K562 (cell line): ENCODE results near the gene RFNG.

ENCODE experiments used
- GABPA ChIP-seq: fragments of 200-800 bp; sonication (Bioruptor generic); conservative IDR thresholded peaks from 2 replicates; pipeline ENCODE4 v1.6.1; 2016; ENCODE audit warnings: low read depth, missing genetic modification characterization, missing compliant biosample characterization
- GABPB2 ChIP-seq: fragments of 250-450 bp; sonication (Bioruptor Pico); conservative IDR thresholded peaks from 2 replicates; pipeline ENCODE4 v1.5.1; 2021; ENCODE audit warnings: mild to moderate bottlenecking
- MAZ ChIP-seq, 2 experiments: fragments of 450-650 bp in 1 of 2; sonication (generic) in 1 of 2; formaldehyde crosslinking; IDR thresholded peaks in 1 of 2; conservative IDR thresholded peaks in 1 of 2; 2 replicates each; pipeline versions ENCODE4 v1.4.0 to v1.5.0; 2020; ENCODE audit warnings: mild to moderate bottlenecking in 1 of 2, missing genetic modification reagents in 1 of 2
- POU5F1 ChIP-seq: fragments of 150-350 bp; IDR thresholded peaks from 2 replicates; pipeline ENCODE4 v1.6.1; 2014; ENCODE audit warnings: borderline replicate concordance, low read length, low read depth, mild to moderate bottlenecking; ENCODE audit not compliant: partially characterized antibody
- RAD21 ChIP-seq, 2 experiments: fragments of 250-450 bp in 1 of 2; fragments of 450-650 bp in 1 of 2; sonication (Bioruptor Pico) in 1 of 2; formaldehyde crosslinking in 1 of 2; IDR thresholded peaks in 1 of 2; conservative IDR thresholded peaks in 1 of 2; 2 replicates each; pipeline versions ENCODE4 v1.4.0 to v1.8.0; 2020 to 2022; ENCODE audit warnings: mild to moderate bottlenecking in 2 of 2, moderate library complexity in 1 of 2
- SIN3A ChIP-seq, 2 experiments: fragments of 150-350 bp in 1 of 2; IDR thresholded peaks; 2 replicates each; pipeline ENCODE4 v1.6.1; 2011 to 2016; ENCODE audit warnings: borderline replicate concordance in 2 of 2, low read depth in 2 of 2, low read length in 2 of 2, mild to moderate bottlenecking in 2 of 2, moderate library complexity in 2 of 2; ENCODE audit not compliant: control insufficient read depth in 1 of 2
- SMAD3 ChIP-seq: fragments of 450-650 bp; formaldehyde crosslinking; conservative IDR thresholded peaks from 2 replicates; pipeline ENCODE4 v1.4.0; 2020; ENCODE audit warnings: mild to moderate bottlenecking
- SMC3 ChIP-seq: conservative IDR thresholded peaks from 2 replicates; pipeline ENCODE4 v1.6.1; 2011; ENCODE audit warnings: low read depth, low read length, improper control_type of control experiment; ENCODE audit not compliant: insufficient read depth
- TAF1 ChIP-seq: IDR thresholded peaks from 2 replicates; pipeline ENCODE4 v1.6.1; 2011; ENCODE audit warnings: mild to moderate bottlenecking, low read length, moderate library complexity; ENCODE audit not compliant: insufficient read depth, control insufficient read depth, severe bottlenecking; ENCODE audit errors: extremely low read depth
- ZSCAN29 ChIP-seq: fragments of 450-650 bp; IDR thresholded peaks from 2 replicates; pipeline ENCODE4 v1.6.1; 2017
- TF ChIP-seq, protein P1 (sequence below), 3 experiments: IDR thresholded peaks in 2 of 3; conservative IDR thresholded peaks in 1 of 3; 2 replicates each; pipeline ENCODE4 v1.5.1; 2011 to 2012; ENCODE audit warnings: low read length in 3 of 3, mild to moderate bottlenecking in 3 of 3, control low read depth in 2 of 3, improper control_type of control experiment in 1 of 3, inconsistent platforms in 1 of 3, low read depth in 1 of 3, mixed read lengths in 1 of 3, moderate library complexity in 1 of 3; ENCODE audit not compliant: insufficient read depth in 2 of 3
- TF ChIP-seq, protein P2 (sequence below): IDR thresholded peaks from 2 replicates; pipeline ENCODE4 v1.6.1; 2014; ENCODE audit warnings: antibody characterized with exemption
- TF ChIP-seq, protein P3 (sequence below): sonication (generic); formaldehyde crosslinking; IDR thresholded peaks from 2 replicates; pipeline ENCODE4 v1.9.0; 2022; ENCODE audit warnings: mild to moderate bottlenecking, missing genetic modification reagents
- TF ChIP-seq, protein P4 (sequence below), 2 experiments: fragments of 450-650 bp in 1 of 2; IDR thresholded peaks; 2 replicates each; pipeline ENCODE4 v1.6.1; 2011 to 2017; ENCODE audit warnings: low read depth in 2 of 2, antibody characterized with exemption in 1 of 2, borderline replicate concordance in 1 of 2, low read length in 1 of 2, mild to moderate bottlenecking in 1 of 2, mixed read lengths in 1 of 2; ENCODE audit not compliant: control insufficient read depth in 1 of 2

DNA sequence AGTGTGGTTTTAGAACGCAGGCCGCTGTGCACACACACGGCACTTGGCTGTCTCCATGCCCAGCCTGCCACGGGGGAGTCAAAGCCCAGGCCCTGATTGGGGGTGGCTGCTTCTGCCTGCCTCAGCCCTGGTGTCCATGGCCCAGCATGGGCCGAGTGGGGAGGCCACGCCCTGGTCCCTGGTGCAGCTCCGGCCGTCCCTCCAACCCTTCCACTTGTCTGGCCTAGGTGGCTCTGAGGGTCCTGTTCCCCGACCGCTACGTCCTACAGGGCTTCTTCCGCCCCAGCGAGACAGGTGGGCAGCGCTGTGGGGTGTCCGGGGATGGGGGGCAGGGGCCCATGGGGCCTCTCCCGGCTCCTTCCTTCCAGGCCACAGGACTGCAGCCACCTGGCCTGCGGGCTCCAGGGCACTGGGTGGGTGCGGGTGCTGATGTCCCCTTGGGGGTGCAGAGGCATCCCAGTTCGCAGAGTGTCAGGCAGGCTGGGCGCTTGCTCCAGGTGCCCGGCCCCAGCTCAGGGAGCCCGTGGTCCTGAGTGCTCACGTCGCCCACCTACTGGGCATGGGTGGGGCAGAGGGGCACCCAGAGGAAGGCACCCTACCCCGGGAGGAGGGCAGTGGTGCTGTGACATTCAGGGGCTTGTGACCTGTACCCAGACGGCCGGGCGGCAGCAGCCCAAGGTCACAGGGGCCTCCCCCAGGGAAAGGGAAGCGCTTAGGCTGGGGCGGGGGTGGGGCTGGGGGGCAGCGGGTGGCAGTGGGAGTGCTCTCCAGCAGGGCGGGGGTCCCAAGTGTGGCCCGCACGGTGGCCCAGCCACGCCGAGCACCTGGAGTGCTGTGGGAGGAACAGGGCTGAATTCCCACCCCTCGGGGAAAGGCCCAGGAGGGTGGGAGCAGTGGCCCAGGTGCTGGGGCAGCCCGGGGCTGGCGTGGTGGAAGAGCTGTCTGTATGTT is 40.8 kb downstream of the RFNG start:
- TF ChIP-seq RAD21 (CRISPR knock-in tag; conservative IDR thresholded peaks at IDR 0.05 in 1 of 2, IDR thresholded peaks at IDR 0.05 in 1 of 2), result no peak
- TF ChIP-seq, protein P1, sequence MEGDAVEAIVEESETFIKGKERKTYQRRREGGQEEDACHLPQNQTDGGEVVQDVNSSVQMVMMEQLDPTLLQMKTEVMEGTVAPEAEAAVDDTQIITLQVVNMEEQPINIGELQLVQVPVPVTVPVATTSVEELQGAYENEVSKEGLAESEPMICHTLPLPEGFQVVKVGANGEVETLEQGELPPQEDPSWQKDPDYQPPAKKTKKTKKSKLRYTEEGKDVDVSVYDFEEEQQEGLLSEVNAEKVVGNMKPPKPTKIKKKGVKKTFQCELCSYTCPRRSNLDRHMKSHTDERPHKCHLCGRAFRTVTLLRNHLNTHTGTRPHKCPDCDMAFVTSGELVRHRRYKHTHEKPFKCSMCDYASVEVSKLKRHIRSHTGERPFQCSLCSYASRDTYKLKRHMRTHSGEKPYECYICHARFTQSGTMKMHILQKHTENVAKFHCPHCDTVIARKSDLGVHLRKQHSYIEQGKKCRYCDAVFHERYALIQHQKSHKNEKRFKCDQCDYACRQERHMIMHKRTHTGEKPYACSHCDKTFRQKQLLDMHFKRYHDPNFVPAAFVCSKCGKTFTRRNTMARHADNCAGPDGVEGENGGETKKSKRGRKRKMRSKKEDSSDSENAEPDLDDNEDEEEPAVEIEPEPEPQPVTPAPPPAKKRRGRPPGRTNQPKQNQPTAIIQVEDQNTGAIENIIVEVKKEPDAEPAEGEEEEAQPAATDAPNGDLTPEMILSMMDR (IDR thresholded peaks at IDR 0.05 in 2 of 3, conservative IDR thresholded peaks at IDR 0.05 in 1 of 3; ENCODE audit: insufficient read depth in 2 of 3, low read depth in 1 of 3, low read length in 3 of 3), result no peak
- TF ChIP-seq SMAD3 (CRISPR knock-in tag), result no peak
- no peak for TF ChIP-seq TAF1
- no peak for TF ChIP-seq POU5F1
- TF ChIP-seq, protein P2, sequence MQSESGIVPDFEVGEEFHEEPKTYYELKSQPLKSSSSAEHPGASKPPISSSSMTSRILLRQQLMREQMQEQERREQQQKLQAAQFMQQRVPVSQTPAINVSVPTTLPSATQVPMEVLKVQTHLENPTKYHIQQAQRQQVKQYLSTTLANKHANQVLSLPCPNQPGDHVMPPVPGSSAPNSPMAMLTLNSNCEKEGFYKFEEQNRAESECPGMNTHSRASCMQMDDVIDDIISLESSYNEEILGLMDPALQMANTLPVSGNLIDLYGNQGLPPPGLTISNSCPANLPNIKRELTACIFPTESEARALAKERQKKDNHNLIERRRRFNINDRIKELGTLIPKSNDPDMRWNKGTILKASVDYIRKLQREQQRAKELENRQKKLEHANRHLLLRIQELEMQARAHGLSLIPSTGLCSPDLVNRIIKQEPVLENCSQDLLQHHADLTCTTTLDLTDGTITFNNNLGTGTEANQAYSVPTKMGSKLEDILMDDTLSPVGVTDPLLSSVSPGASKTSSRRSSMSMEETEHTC, result no peak
- TF ChIP-seq SMC3, result no peak
- TF ChIP-seq GABPA (tag), result no peak
- no peak for TF ChIP-seq GABPB2 (CRISPR knock-in tag)
- no peak for TF ChIP-seq ZSCAN29
- TF ChIP-seq, protein P3, sequence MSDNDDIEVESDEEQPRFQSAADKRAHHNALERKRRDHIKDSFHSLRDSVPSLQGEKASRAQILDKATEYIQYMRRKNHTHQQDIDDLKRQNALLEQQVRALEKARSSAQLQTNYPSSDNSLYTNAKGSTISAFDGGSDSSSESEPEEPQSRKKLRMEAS, result no peak
- TF ChIP-seq, protein P4, sequence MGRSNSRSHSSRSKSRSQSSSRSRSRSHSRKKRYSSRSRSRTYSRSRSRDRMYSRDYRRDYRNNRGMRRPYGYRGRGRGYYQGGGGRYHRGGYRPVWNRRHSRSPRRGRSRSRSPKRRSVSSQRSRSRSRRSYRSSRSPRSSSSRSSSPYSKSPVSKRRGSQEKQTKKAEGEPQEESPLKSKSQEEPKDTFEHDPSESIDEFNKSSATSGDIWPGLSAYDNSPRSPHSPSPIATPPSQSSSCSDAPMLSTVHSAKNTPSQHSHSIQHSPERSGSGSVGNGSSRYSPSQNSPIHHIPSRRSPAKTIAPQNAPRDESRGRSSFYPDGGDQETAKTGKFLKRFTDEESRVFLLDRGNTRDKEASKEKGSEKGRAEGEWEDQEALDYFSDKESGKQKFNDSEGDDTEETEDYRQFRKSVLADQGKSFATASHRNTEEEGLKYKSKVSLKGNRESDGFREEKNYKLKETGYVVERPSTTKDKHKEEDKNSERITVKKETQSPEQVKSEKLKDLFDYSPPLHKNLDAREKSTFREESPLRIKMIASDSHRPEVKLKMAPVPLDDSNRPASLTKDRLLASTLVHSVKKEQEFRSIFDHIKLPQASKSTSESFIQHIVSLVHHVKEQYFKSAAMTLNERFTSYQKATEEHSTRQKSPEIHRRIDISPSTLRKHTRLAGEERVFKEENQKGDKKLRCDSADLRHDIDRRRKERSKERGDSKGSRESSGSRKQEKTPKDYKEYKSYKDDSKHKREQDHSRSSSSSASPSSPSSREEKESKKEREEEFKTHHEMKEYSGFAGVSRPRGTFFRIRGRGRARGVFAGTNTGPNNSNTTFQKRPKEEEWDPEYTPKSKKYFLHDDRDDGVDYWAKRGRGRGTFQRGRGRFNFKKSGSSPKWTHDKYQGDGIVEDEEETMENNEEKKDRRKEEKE (IDR thresholded peaks at IDR 0.05; ENCODE audit: borderline replicate concordance in 1 of 2, control insufficient read depth in 1 of 2, low read depth in 2 of 2, low read length in 1 of 2), result no peak
- TF ChIP-seq SIN3A (IDR thresholded peaks at IDR 0.05; ENCODE audit: borderline replicate concordance in 2 of 2, control insufficient read depth in 1 of 2, low read depth in 2 of 2, low read length in 2 of 2), result no peak
- no peak for TF ChIP-seq MAZ (CRISPR knock-in tag; conservative IDR thresholded peaks at IDR 0.05 in 1 of 2, IDR thresholded peaks at IDR 0.05 in 1 of 2)
